Neural cell (in vitro differentiated cells): ENCODE data around the gene MED1. TPM values are rescaled to one million over a fixed set of nuclear protein-coding genes. Genes with fewer than 3 reads are reported as not detected.
"Not testable (repeated sequence)": the region's sequence is repeated elsewhere in the genome, so short reads cannot be mapped to it uniquely, and the experiment has no call there.

Source experiments
- H2AFZ ChIP-seq: fragments of 200-600, 300-800 bp; sonication (generic), shearing (Covaris generic); 2 replicates; pipeline ENCODE4 v1.6.0; 2014; ENCODE audit warnings: low read depth, mild to moderate bottlenecking, antibody characterized with exemption, low read length, moderate library complexity
- H3F3A ChIP-seq: fragments of 200-600 bp; shearing (Covaris generic); 2 replicates; pipeline ENCODE4 v1.6.1; 2016; ENCODE audit warnings: mild to moderate bottlenecking, moderate library complexity, mixed read lengths, antibody characterized with exemption, low read length; ENCODE audit not compliant: insufficient read depth, poor library complexity, severe bottlenecking
- H3K27ac ChIP-seq: fragments of 200-600, 300-800 bp; sonication (generic), shearing (Covaris generic); 2 replicates; pipeline ENCODE4 v1.5.1; 2014; ENCODE audit warnings: mild to moderate bottlenecking, low read length, moderate library complexity
- H3K27me3 ChIP-seq: fragments of 300-800, 200-600 bp; sonication (generic), shearing (Covaris generic); 2 replicates; pipeline ENCODE4 v1.6.0; 2014; ENCODE audit warnings: mild to moderate bottlenecking, low read depth, low read length, moderate library complexity; ENCODE audit not compliant: insufficient read depth
- H3K36me3 ChIP-seq: fragments of 300-800, 200-600 bp; sonication (generic), shearing (Covaris generic); 2 replicates; pipeline ENCODE4 v1.5.1; 2014; ENCODE audit warnings: mild to moderate bottlenecking, antibody characterized with exemption, low read length, moderate library complexity; ENCODE audit not compliant: insufficient read depth
- H3K4me2 ChIP-seq: fragments of 300-800, 200-600 bp; sonication (generic), shearing (Covaris generic); 2 replicates; pipeline ENCODE4 v1.6.0; 2014; ENCODE audit warnings: mild to moderate bottlenecking, low read length
- H3K4me3 ChIP-seq: fragments of 300-800, 200-600 bp; sonication (generic), shearing (Covaris generic); 2 replicates; pipeline ENCODE4 v1.5.1; 2014; ENCODE audit warnings: mild to moderate bottlenecking, low read length, moderate library complexity
- H3K79me2 ChIP-seq: fragments of 200-600 bp; shearing (Covaris generic); replicated peaks from 2 replicates; pipeline ENCODE4 v1.6.0; 2014; ENCODE audit warnings: mild to moderate bottlenecking, low read length, moderate library complexity; ENCODE audit not compliant: insufficient read depth
- H3K9ac ChIP-seq: fragments of 300-800, 200-600 bp; sonication (generic), shearing (Covaris generic); 2 replicates; pipeline ENCODE4 v1.6.1; 2016; ENCODE audit warnings: mild to moderate bottlenecking, low read length, mixed read lengths
- H3K9me2 ChIP-seq: fragments of 200-600 bp; shearing (Covaris generic); 2 replicates; pipeline ENCODE4 v1.6.1; 2016; ENCODE audit warnings: mild to moderate bottlenecking, low read length, mixed read lengths; ENCODE audit not compliant: insufficient read depth
- H3K9me3 ChIP-seq: fragments of 200-600, 300-800 bp; sonication (generic), shearing (Covaris generic); 2 replicates; pipeline ENCODE4 v1.6.1; 2016; ENCODE audit warnings: mild to moderate bottlenecking, mixed run types, low read length, moderate library complexity, mixed read lengths
- H4K20me1 ChIP-seq: fragments of 200-600 bp; shearing (Covaris generic); 2 replicates; pipeline ENCODE4 v1.6.1; 2016; ENCODE audit warnings: mild to moderate bottlenecking, mixed run types; ENCODE audit not compliant: insufficient read depth
- CTCF ChIP-seq: fragments of 450-650 bp; IDR thresholded peaks from 2 replicates; pipeline ENCODE4 v1.5.1; 2014; ENCODE audit warnings: antibody characterized with exemption, mild to moderate bottlenecking, moderate library complexity; ENCODE audit not compliant: poor library complexity, severe bottlenecking
- EP300 ChIP-seq: fragments of 450-650 bp; conservative IDR thresholded peaks from 2 replicates; pipeline ENCODE4 v1.6.1; 2014; ENCODE audit warnings: antibody characterized with exemption, mild to moderate bottlenecking, moderate library complexity; ENCODE audit not compliant: poor library complexity, severe bottlenecking
- EZH2 ChIP-seq: fragments of 200-600, 300-800 bp; shearing (Covaris generic), sonication (generic); IDR thresholded peaks from 2 replicates; pipeline ENCODE4 v1.6.1; 2014; ENCODE audit warnings: antibody characterized with exemption, low read length, borderline replicate concordance, mild to moderate bottlenecking; ENCODE audit not compliant: insufficient read depth, poor library complexity, severe bottlenecking
- MXI1 ChIP-seq: fragments of 450-650 bp; conservative IDR thresholded peaks from 2 replicates; pipeline ENCODE4 v1.6.1; 2014; ENCODE audit warnings: antibody characterized with exemption, mild to moderate bottlenecking; ENCODE audit not compliant: poor library complexity, severe bottlenecking
- POLR2AphosphoS5 ChIP-seq: IDR thresholded peaks from 2 replicates; pipeline ENCODE4 v1.6.1; 2012
- RAD21 ChIP-seq: fragments of 450-650 bp; conservative IDR thresholded peaks from 2 replicates; pipeline ENCODE4 v1.6.1; 2014; ENCODE audit warnings: antibody characterized with exemption, mild to moderate bottlenecking, moderate library complexity
- REST ChIP-seq: IDR thresholded peaks from 2 replicates; pipeline ENCODE4 v1.6.1; 2012; ENCODE audit warnings: borderline replicate concordance
- SMC3 ChIP-seq: fragments of 450-650 bp; conservative IDR thresholded peaks from 2 replicates; pipeline ENCODE4 v1.6.1; 2014; ENCODE audit warnings: antibody characterized with exemption, mild to moderate bottlenecking, moderate library complexity; ENCODE audit not compliant: poor library complexity
- TAF1 ChIP-seq: IDR thresholded peaks from 2 replicates; pipeline ENCODE4 v1.6.1; 2012; ENCODE audit warnings: low read depth
- polyA minus RNA-seq: library from RNA; depleted of rRNA, polyadenylated mRNA; stranded (reverse); fragments of >200 nt; gene quantifications from 2 replicates; pipeline ENCODE4 v1.2.3, GENCODE V29; 2014
- polyA plus RNA-seq: library from polyadenylated mRNA; depleted of rRNA; stranded (reverse); fragments of >200 nt; gene quantifications from 2 replicates; pipeline ENCODE4 v1.2.3, GENCODE V29; 2014

MED1 gene
- polyA plus RNA-seq (16.4 and 18.7 TPM in 2 replicates), polyA minus RNA-seq (39.4 and 54.2 TPM in 2 replicates)

- TF ChIP-seq POLR2AphosphoS5 (peak; percentile 86), TAF1 (peak; percentile 95), EZH2 (no peak), RAD21 (no peak), MXI1 (peak; percentile 82), SMC3 (no peak), REST (peak; percentile 76), EP300 (no peak), CTCF (no peak)
- peak within 1 kb of the TSS; percentile 69 for H2AFZ ChIP-seq
- H3K9ac ChIP-seq: peak within 1 kb of the TSS; percentile 87
- no peaks in the 10 kb centered on the region for H3F3A ChIP-seq
- H3K79me2 ChIP-seq: peaks cover 23% of the 10 kb centered on the region
- no peaks in the 10 kb centered on the region for H3K36me3 ChIP-seq
- peak within 1 kb of the TSS; percentile 75 for H3K4me3 ChIP-seq
- peak within 1 kb of the TSS; percentile 86 for H3K27ac ChIP-seq
- no peaks in the 10 kb centered on the region for H3K27me3 ChIP-seq
- no peaks in the 10 kb centered on the region for H3K9me2 ChIP-seq
- H3K9me3 ChIP-seq: no peaks in the 10 kb centered on the region
- peak within 1 kb of the TSS; percentile 61 for H3K4me2 ChIP-seq
- H4K20me1 ChIP-seq: no peaks in the 10 kb centered on the region
Measured at GRCh38 chr17:39450847-39451581, at the start of gene MED1. Gene MED1 (minus strand): TSS chr17:39451263. CDS start chr17:39451062, 201 bp downstream.

GRCh38 chr17:39496921-39497320 lies 45.9 kb upstream of the MED1 start:
- not testable (repeated sequence) for H3K9me3 ChIP-seq, H3K36me3 ChIP-seq, H3K79me2 ChIP-seq, H3K9me2 ChIP-seq, H2AFZ ChIP-seq, H3K4me2 ChIP-seq, H4K20me1 ChIP-seq, H3K9ac ChIP-seq, H3F3A ChIP-seq, H3K27me3 ChIP-seq, H3K27ac ChIP-seq, H3K4me3 ChIP-seq

- TF ChIP-seq CTCF (no peak), REST (no peak), EZH2 (no peak), TAF1 (no peak), RAD21 (no peak), EP300 (no peak), SMC3 (no peak), MXI1 (no peak), POLR2AphosphoS5 (no peak)
- H3K4me2 ChIP-seq: no peak overlapping the region
- no peak overlapping the region for H2AFZ ChIP-seq
- no peaks in the 10 kb centered on the region for H3K27me3 ChIP-seq
- peaks cover 10% of the 10 kb centered on the region for H3K79me2 ChIP-seq
- H3K9me3 ChIP-seq: no peaks in the 10 kb centered on the region
- no peak overlapping the region for H3K4me3 ChIP-seq
- H3K9ac ChIP-seq: no peak overlapping the region
- H3K36me3 ChIP-seq: no peaks in the 10 kb centered on the region
- H4K20me1 ChIP-seq: no peaks in the 10 kb centered on the region
- H3F3A ChIP-seq: no peaks in the 10 kb centered on the region
- no peaks in the 10 kb centered on the region for H3K9me2 ChIP-seq
- no peak overlapping the region for H3K27ac ChIP-seq
Measured at GRCh38 chr17:39487946-39488345, 36.9 kb upstream of the MED1 start.
